AG09309 (cell line): ENCODE measurements around the gene XAB2.

Experiments
- DNase-seq: peaks from one replicate; pipeline ENCODE4 v3.0.0-alpha.2; 2010; ENCODE audit warnings: low read depth
- H3K4me3 ChIP-seq: 2 replicates; pipeline ENCODE4 v1.5.1; 2011; ENCODE audit warnings: mild to moderate bottlenecking, low read depth, low read length, moderate library complexity; ENCODE audit not compliant: control insufficient read depth
- CTCF ChIP-seq: IDR thresholded peaks from 2 replicates; pipeline ENCODE4 v1.5.1; 2011; ENCODE audit warnings: mild to moderate bottlenecking, low read depth, low read length, inconsistent platforms; ENCODE audit not compliant: insufficient read depth, control insufficient read depth; ENCODE audit errors: missing control alignments

Gene XAB2

GRCh38 chr19:7612282-7613274 lies 16.8 kb downstream of the XAB2 start:
- TF ChIP-seq CTCF: no peak
- no peak for DNase-seq
- H3K4me3 ChIP-seq: no peak overlapping the region

DNA sequence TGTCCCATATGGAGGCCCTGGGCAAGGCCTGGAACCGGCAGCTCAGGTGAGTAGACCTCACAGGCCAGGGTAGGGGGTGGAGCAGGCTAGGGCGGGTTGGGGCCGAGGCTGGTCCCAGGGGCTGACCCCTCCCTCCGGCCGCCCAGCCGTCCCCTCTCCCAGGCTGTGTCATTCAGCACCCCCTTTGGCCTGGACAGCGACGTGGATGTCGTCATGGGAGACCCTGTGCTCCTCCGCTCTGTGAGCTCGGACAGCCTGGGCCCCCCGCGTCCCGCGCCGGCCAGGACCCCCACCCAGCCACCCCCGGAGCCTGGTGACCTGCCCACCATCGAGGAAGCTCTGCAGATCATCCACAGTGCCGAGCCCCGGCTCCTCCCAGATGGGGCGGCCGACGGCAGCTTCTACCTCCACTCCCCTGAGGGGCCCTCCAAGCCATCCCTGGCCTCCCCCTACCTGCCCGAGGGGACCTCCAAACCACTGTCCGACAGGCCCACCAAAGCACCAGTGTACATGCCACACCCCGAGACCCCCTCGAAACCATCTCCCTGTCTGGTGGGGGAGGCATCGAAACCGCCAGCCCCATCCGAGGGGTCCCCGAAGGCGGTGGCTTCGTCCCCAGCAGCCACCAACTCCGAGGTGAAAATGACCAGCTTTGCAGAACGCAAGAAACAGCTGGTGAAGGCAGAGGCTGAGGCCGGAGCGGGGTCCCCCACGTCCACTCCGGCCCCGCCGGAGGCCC lies 17.6 kb downstream of the XAB2 start:
- no peak for TF ChIP-seq CTCF
- no peak for DNase-seq
- no peak overlapping the region for H3K4me3 ChIP-seq

GRCh38 chr19:7610491-7611240 lies 18.7 kb downstream of the XAB2 start:
- H3K4me3 ChIP-seq: no peak overlapping the region
- no peak for DNase-seq
- TF ChIP-seq CTCF: no peak

GRCh38 chr19:7607874-7608560 lies 21.3 kb downstream of the XAB2 start:
- no peak overlapping the region for H3K4me3 ChIP-seq
- no peak for DNase-seq
- TF ChIP-seq CTCF: no peak

DNA sequence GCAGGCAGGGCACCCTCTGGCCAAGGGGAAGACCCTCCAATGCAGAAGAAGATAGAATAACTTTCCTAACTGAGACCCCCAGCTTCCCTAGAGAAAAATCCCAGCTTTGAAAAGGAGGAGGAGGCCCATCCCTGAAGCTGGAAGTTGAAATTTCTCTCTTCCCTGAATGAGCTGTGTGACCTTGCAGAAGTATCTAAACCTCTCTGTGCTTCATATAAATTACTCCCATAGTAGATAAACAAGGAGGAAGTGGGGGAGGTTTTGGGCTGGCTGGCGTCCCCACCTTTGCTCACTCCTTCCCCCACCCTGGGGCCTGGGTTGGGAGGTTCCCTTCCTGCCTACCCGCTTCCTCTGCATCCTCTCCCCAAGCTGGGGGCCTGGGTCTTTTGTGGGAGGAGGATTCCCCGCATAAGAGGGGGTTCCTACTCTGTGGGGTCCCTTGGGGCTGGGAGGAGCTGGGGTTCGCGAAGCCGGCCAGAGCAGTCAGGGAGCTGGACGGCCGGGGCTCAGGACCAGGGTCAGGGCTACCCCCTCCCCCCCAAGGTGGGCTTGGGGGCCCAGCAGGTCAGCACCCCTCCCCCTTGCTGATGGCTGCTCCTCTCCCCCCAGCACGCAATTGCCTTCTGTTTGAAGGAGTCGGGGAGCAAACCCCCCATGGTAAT lies 22.0 kb downstream of the XAB2 start:
- no peak for DNase-seq
- H3K4me3 ChIP-seq: no peak overlapping the region
- no peak for TF ChIP-seq CTCF
